Measurements from ENCODE around the gene APIP.

The APIP gene

GRCh38 chr11:34881900-34882299, 34.3 kb downstream of the APIP start:
- DNase-seq: no peak

DNA sequence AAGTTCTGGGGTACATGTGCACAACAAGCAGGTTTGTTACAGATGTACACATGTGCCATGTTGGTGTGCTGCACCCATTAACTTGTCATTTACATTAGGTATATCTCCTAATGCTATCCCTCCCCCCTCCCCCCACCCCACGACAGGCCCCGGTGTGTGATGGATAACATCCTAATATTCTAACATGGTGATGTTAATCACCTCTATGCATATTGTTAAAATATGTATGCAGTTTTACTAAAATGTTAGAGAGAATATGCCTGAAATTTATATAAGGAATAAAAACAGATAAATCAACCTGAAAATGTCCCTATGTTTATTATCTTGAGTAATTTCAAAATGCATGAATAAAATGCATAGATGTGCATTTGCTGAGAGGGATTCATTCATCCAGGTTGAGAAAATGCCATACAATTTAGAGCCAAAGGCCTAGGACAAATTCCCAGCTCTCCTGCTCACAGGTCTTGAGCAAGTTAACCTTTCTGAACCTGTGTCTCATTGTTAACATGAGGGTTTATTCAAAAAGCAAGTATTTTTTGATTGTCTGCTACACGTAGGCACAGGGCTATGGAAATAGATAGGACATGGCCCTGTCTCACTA, 38.7 kb downstream of the APIP start:
- DNase-seq: no peak

DNA sequence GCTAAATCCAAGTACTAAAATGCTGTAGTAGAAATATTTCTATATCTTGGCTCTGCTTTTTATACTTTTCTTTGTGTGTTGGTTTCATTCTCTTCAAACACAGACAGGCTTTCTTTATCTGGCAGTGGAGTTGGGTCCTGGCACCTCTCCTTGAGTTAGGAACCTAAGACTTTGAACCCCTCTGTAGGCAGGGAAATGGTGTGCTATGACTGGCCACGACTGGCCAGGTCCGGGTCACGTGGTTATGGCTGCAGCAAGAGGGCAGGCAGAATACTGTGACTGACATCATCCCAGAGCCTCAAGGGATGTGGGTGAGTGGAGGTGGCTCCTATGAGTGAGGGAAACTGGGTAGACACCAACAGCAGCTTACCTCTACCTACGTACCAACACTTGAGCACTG, 42.0 kb downstream of the APIP start:
- DNase-seq: no peak

DNA sequence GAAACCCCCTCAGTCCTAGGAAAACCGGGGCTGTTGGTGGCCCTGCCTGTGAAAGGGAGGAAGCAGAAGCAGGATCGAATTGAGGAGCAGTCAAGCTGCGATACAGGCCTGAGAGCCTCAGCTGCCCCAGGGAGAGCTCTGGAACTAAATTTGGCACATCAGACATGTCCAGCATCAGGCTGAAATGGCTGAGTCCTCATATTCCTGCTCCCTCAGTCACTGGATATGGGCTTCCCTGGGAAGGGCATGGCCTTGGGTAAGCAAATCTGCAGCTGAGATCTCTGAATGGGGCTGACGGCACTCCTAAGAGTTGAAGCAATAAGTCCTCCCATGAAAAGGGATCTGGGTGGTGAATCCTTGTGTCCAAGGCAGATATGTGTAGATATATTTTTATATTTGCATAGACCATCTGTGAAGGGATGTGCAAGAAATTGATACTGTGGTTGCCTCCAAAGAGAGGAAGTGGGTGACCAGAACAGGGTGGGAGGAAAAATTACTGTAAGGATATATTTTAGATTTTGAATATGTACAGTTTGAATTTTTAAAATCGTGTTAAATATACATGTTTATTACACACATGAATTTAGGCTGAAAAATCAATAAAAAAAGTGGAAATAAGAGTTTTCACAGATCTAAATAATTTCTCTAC, 45.5 kb downstream of the APIP start:
- DNase-seq: no peak

DNA sequence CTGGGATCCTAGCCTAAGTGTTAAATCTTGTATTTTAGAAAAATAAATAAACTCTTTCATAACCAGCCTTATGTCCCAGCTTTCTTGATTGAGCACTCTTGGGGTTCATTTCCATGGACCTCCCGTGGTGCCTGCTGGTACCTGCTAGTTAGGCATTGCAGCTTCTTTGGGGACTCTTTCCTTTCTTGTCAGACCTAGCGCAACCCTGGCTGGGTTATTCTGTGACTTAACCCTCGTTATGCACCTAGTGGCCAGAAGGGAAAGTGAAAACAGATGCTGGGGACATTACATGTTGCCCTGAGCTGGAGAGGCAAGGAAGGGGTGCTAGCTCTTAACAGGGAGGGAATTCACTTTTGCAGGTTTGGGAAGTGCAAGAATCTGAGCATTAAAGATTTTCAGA, 46.8 kb downstream of the APIP start:
- peak in 1 of 2 experiments; percentile 9 for DNase-seq

GRCh38 chr11:34866375-34866774, 49.8 kb downstream of the APIP start:
- DNase-seq: no peak

GRCh38 chr11:34865261-34865660, 50.9 kb downstream of the APIP start:
- DNase-seq: no peak

DNA sequence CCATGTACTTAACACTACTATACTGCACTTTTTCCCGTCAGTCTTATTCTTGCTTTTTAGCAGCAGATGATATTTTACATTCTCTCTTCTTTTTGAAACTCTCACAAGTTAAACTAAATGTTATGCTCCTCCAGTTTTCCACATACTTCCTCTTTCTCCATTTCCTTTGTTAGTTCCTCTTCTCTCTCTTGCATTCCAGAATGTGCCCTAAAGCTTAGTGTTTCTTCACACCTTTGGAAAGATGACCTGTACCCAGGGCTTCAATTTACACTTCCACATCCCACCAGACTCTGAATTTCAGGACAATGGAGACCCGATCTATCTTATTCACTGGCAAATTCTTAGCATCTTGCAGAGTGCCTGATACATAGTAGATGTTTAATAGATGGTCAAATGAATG, 51.8 kb downstream of the APIP start:
- DNase-seq: no peak

DNA sequence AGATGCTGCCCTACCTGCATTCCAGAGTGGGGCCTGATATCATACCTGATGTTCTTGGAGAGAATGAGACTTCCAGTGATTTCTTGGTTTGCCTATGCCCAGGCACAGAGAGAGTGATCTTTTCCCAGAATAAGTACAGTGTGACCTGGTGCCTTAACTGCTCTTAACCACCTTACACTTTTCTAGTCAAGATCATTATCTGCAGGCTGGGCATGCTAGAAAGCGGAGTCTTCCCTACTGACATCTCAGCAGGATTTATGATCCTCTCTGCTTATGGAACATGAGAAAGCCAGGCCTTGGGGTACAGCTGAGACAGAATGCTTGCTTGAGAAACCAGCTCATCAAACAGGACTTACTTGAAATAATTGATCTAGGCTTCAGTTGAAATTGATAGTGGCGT, 53.1 kb downstream of the APIP start:
- DNase-seq: no peak

- peak; percentile 16 to 84 for DNase-seq
Observed at GRCh38 chr11:34860518-34860917, 55.7 kb downstream of the APIP start.

GRCh38 chr11:34860034-34860433, 56.1 kb downstream of the APIP start:
- DNase-seq: peak in 1 of 2 experiments; percentile 83

GRCh38 chr11:34859496-34859895, 56.7 kb downstream of the APIP start:
- no peak for DNase-seq

GRCh38 chr11:34857463-34857862, 58.7 kb downstream of the APIP start:
- DNase-seq: no peak

DNA sequence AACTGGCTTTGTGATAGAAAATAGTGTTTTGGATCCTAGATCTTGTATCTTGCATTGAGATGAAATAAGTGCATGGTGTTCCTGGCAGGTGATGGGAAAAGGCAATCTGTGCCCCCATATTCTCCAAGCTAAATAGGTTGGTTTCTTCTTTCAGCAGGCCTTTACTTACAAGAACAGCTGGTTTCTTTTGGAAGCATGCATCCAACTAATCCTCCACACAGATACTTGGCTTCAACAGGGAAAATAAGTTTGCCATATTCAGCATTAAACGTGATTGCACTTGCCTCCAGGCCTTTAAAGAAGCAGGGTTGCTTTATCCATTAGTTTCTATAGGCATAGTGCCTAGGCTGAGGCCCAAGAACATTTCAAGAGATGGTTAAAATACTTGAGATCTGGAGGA, 59.9 kb downstream of the APIP start:
- DNase-seq: no peak

- no peak for DNase-seq
Observed at GRCh38 chr11:34855754-34856095, 60.5 kb downstream of the APIP start.

DNA sequence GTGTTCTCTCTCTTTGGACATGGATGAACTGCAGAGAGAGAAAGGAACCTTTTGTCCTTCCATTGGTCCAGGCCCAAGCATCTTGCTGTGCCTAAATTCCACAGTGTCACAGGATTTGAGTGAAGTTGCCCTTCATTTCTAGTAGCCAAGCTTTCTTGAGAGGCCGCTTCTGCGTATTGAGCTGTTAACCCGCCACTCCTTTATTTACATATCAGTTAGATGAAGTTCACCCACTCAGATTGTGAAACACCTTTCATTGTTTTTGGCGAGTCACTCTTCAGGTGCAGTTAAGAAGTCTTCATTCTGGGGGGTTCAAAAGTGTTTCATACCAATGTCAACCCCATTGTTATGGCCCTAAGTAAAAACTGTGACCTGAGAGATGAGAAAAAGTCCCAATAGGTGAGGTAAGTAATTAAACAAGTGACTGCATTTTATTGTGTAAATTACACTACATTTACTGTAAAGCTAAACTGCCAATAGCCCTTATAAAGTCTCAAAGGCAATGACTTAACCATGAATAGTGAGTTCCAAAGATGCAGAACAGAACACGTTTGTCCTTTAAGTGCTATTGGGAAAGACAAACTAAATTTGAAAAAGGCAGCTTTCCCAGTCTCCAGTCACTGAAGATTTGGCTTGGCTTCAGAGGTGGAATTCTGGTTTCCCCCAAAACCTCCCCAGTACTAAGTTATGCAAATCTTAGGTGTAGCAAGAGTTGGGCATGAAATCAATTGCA, 61.0 kb downstream of the APIP start:
- DNase-seq: no peak

GRCh38 chr11:34851916-34852315, 64.3 kb downstream of the APIP start:
- no peak for DNase-seq

GRCh38 chr11:34850334-34850733, 65.8 kb downstream of the APIP start:
- DNase-seq: no peak

GRCh38 chr11:34846467-34846866, 69.7 kb downstream of the APIP start:
- DNase-seq: no peak

- no peak for DNase-seq
Observed at GRCh38 chr11:34844463-34845112, 71.6 kb downstream of the APIP start.

DNA sequence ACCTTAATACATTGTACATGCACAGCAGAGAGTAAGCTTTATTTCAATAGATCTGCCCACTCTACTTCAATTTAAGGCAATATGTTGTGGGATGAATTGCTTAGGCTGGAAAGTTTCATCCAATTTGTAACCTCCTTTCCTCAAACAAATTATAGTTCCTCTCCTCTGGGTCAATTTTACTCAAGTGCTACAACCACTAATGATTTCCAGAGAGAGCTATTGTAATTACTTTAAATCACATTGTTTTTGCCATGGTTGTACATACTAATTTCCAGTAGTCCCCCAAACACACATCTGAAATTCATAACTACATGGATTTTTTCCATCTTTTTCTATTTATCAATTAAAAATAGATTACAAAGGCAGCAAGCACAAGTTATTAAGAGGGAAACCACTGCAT, 72.9 kb downstream of the APIP start:
- DNase-seq: no peak

DNA sequence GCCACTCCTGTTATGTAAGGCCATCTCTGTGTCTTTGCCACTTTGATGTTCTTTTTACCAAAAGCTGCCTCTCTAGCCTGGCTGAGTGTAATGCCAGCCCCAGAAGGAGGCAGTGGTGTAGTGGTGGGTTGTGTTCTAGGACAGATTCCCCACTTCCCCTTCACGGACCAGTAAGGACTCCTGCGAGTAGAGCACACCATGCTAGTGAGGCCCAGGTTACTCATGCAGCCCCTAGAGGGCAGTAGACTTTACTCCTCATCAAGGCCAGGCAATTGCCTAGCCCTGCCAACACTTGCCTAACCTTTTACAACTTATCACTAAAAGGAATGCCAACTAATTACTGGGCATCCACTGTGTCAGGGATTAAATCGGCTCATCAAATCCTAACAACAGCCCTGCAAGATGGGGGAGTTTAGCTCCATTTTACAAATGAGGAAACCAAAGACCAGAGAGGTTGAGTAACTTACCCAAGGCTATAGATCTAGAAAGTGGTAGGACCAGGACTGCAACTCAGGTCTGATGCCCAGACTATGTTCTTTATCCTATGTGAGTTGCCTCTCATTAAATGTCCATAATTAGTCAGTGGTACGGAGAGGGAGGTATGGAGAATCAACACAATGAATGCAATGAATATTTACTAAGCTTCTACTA, 75.3 kb downstream of the APIP start:
- peak in 1 of 2 experiments; percentile 23 for DNase-seq

GRCh38 chr11:34839969-34840368, 76.2 kb downstream of the APIP start:
- DNase-seq: no peak
